AG04450 (cell line): ENCODE results near the gene TMEM131L. TPM values are rescaled to one million over a fixed set of nuclear protein-coding genes. Genes with fewer than 3 reads are reported as not detected.
"Not testable (repeated sequence)": the region's sequence is repeated elsewhere in the genome, so short reads cannot be mapped to it uniquely, and the experiment has no call there.

Source experiments
- CTCF ChIA-PET: fragments of 300-600, 350-600 bp; formaldehyde crosslinking; extraction: SDS; loops from one replicate; lab custom pipeline; 2022; ENCODE audit warnings: antibody characterized with exemption, inconsistent platforms; lab: Charles Lee
- POLR2A ChIA-PET: fragments of 350-600 bp; formaldehyde crosslinking; extraction: SDS; loops from one replicate; lab custom pipeline; 2021; ENCODE audit warnings: antibody characterized with exemption, inconsistent platforms; lab: Yijun Ruan, JAX
- DNase-seq: peaks from one replicate; pipeline ENCODE4 v3.0.0-alpha.2; 2011; ENCODE audit warnings: low read depth, low spot score
- H3K27ac ChIP-seq: one replicate; pipeline ENCODE4 v1.5.1; 2012; ENCODE audit warnings: low read depth, low read length, control low read depth
- H3K27me3 ChIP-seq: one replicate; pipeline ENCODE4 v1.6.0; 2012; ENCODE audit warnings: low read length; ENCODE audit not compliant: control insufficient read depth, insufficient read depth
- H3K4me3 ChIP-seq: 2 replicates; pipeline ENCODE4 v1.5.1; 2011; ENCODE audit warnings: mild to moderate bottlenecking, low read depth, low read length, control low read depth
- H3K9me3 ChIP-seq: 2 replicates; pipeline ENCODE4 v1.5.1; 2012; ENCODE audit warnings: low read length; ENCODE audit not compliant: control insufficient read depth, insufficient read depth
- CTCF ChIP-seq: IDR thresholded peaks from 2 replicates; pipeline ENCODE4 v1.5.1; 2011; ENCODE audit warnings: low read depth, low read length, control low read depth, inconsistent platforms
- polyA plus RNA-seq: library from polyadenylated mRNA; depleted of rRNA; stranded (reverse); fragments of >200 nt; gene quantifications from 2 replicates; pipeline ENCODE4 v1.2.3, GENCODE V29; 2011

The TMEM131L gene
- polyA plus RNA-seq, 1 experiment, result 15.5 TPM

GRCh38 chr4:153451911-153452657 lies 14.1 kb upstream of the TMEM131L start:
- no peak for TF ChIP-seq CTCF
- ChIA-PET CTCF (no interaction called here), POLR2A (no interaction called here)
- no peak for DNase-seq
- no peak overlapping the region for H3K27ac ChIP-seq
- H3K4me3 ChIP-seq, result no peak overlapping the region
- no peaks in the 10 kb centered on the region; the same call in 1 of the 2 replicates for H3K9me3 ChIP-seq
- no peaks in the 10 kb centered on the region for H3K27me3 ChIP-seq

GRCh38 chr4:153452658-153453378 lies 13.3 kb upstream of the TMEM131L start:
- DNase-seq, result no peak
- no peaks in the 10 kb centered on the region for H3K27me3 ChIP-seq
- no peak overlapping the region for H3K27ac ChIP-seq
- ChIA-PET CTCF (no interaction called here), POLR2A (no interaction called here)
- no peak overlapping the region for H3K4me3 ChIP-seq
- H3K9me3 ChIP-seq, result no peaks in the 10 kb centered on the region; the same call in 1 of the 2 replicates
- TF ChIP-seq CTCF, result no peak

GRCh38 chr4:153453402-153453801 lies 12.8 kb upstream of the TMEM131L start:
- no peak for TF ChIP-seq CTCF
- POLR2A ChIA-PET, result no interaction called here
- Histone ChIP-seq H3K27me3 (no peaks in the 10 kb centered on the region), H3K27ac (no peak overlapping the region), H3K4me3 (no peak overlapping the region), H3K9me3 (no peaks in the 10 kb centered on the region; the same call in 1 of the 2 replicates)
- CTCF ChIA-PET, result no interaction called here
- no peak for DNase-seq

GRCh38 chr4:153458969-153459368 lies 7.2 kb upstream of the TMEM131L start:
- Histone ChIP-seq H3K9me3 (no peaks in the 10 kb centered on the region), H3K4me3 (no peak overlapping the region), H3K27ac (no peak overlapping the region), H3K27me3 (no peaks in the 10 kb centered on the region)
- ChIA-PET POLR2A (no interaction called here), CTCF (no interaction called here)
- TF ChIP-seq CTCF, result no peak
- no peak for DNase-seq

- CTCF ChIA-PET, H3K4me3 ChIP-seq, H3K27me3 ChIP-seq, H3K9me3 ChIP-seq, H3K27ac ChIP-seq, DNase-seq, POLR2A ChIA-PET: not testable (repeated sequence)
These were observed 4.6 kb upstream of the TMEM131L start for GRCh38 chr4:153461549-153461948.
